Vein endothelial cell (primary cell): ENCODE measurements around the gene XK. TPM values are rescaled to one million over a fixed set of nuclear protein-coding genes. Genes with fewer than 3 reads are reported as not detected.

ENCODE experiments used
- total RNA-seq: library from RNA; depleted of rRNA; stranded (reverse); fragments of >200 nt; gene quantifications from 2 replicates; pipeline ENCODE4 v1.2.3, GENCODE V29; 2012

The XK gene
- total RNA-seq: under 0.01 and 0.10 TPM in 2 replicates

DNA sequence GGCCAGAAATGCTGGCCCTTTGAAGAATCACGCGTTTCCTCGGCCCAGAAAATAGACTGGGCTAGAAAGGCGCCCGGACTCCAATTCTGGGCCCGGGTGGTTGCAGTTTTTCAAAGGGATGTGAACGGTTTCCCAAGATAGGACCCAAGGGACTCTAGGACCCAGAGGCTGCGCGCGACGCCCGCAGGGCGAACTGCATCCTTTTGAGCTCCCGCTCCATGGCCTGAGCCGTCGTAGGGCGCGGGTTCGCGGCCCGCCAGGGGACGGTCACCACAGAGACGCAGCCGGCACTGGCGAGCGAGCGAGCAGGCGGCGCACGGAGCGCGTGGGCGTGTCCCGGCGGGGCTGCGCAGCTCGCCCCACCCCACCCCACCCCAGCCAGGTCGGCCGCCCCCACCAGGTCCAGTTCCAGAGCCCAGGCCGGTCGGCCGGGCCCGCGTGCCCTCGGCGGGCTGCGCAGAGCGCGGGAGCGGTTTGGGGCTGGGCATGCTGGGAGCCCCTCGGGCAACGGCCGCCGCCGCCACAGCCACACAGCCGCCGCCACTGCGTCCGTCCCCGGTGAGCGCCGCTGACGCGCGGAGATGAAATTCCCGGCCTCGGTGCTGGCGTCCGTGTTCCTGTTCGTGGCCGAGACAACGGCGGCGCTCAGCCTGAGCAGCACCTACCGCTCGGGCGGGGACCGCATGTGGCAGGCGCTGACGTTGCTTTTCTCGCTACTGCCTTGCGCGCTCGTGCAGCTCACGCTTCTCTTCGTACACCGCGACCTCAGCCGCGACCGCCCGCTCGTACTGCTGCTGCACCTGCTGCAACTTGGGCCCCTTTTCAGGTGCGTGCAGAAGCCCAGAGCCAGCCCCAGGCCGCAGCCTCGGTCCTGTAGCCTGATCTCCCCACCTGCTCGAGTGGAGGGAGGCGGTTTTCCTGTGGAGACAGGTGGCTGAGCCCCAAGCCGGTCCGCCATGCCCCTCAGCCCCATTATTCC is at the start of gene XK:
TSS of gene XK (plus strand) at position 411 of the 979 bp plus-strand sequence. CDS start at position 582, 171 bp downstream.

GRCh38 chrX:37779857-37780256 is 94.3 kb downstream of the XK start, which contains the start of gene CYBB:
CYBB (plus strand) TSS chrX:37780059; CDS start chrX:37780078, 19 bp downstream.

Other genes with a start within 250 kb of the XK start
- 0.98 and 1.7 TPM in 2 replicates for gene LANCL3, start 114.1 kb upstream of the XK start, total RNA-seq
- gene CYBB, start 94.3 kb downstream of the XK start, total RNA-seq: under 0.01 TPM in 1 of 2 replicates, not detected in the other
- 27.4 and 33.8 TPM in 2 replicates for gene DYNLT3, start 161.8 kb downstream of the XK start, total RNA-seq